IPS-11a (cell line): ENCODE measurements around the gene CXCR2.
"Not testable (repeated sequence)": the region's sequence is repeated elsewhere in the genome, so short reads cannot be mapped to it uniquely, and the experiment has no call there.

Source experiments
- H3K4me3 ChIP-seq: one replicate; pipeline ENCODE4 v1.5.1; 2013; ENCODE audit warnings: low read depth, low read length, control low read depth

The CXCR2 gene

DNA sequence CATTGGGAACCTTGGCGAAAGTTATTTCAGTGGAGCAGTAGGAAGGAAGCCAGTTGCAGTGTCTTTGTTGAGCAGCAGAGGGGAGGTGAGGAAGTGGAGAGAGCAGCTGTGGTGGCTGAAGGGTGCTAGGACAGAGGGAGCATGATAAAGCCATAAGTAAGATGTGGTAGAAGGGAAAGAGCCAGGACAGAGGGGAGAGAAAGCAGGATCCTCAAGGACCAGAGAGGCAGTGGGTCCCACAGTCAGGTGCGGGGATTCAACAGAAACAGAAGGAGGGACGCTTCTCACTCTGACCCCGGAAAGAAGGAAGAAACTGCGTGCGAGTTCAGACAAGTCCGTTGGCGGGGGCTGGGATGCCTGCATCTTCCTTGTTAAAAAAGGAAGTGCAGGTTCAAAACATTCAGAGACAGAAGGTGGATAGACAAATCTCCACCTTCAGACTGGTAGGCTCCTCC lies at the start of gene CXCR2:
Gene CXCR2, plus strand, starts transcription at position 403 of the 455 bp plus-strand sequence. CDS start 8,774 bp downstream, outside the sequence.
- H3K4me3 ChIP-seq: no peak within 1 kb of the TSS

- no peak overlapping the region for H3K4me3 ChIP-seq
Observed at GRCh38 chr2:218077464-218078216, 48.2 kb upstream of the CXCR2 start.

DNA sequence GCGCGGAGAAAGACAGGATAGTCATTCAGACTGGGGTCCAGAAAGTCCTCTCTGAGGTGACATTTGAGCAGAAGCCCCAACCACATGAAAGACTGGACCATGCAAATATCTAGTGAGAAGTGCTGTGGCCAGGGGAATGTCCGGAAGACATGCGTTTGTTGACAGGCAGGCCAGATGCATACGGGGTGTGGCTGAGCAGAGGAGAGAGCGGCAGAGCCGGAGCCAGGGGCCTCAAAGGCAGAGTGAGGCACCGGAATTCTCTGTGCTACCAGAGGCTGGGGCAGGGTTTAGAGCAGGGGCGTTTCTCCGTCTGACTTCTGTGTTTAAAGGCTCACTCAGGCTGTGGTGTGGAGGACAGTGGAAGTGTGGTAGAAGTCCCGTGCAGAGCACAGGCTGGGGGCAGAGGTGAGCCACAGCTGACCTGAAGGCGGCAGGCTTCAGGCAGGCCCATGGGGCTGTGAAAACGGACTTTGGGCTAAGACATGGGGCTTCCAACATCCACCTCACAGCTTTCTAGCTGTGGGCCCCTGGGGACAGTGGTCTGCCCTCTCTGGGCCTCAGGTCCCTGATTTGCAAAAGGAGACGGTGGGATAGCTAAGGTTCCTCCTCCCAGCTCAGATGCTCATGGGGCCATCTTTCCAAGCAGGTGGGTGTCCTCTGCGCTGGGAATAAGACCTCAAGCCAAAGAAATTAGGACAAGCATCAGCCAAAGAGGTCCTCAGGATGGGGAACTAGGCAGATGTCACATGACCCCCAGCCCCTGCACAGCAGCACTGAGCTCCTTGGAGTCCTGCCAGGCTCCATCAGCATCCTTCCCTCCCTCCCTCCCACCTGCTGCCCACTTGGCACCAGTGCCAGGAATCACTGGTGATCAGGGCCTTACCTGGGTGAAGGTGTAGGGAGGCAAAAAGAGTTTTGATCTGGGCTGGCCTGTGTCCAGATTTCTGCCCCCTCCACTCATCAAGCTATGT lies 45.6 kb upstream of the CXCR2 start:
- no peak overlapping the region for H3K4me3 ChIP-seq

DNA sequence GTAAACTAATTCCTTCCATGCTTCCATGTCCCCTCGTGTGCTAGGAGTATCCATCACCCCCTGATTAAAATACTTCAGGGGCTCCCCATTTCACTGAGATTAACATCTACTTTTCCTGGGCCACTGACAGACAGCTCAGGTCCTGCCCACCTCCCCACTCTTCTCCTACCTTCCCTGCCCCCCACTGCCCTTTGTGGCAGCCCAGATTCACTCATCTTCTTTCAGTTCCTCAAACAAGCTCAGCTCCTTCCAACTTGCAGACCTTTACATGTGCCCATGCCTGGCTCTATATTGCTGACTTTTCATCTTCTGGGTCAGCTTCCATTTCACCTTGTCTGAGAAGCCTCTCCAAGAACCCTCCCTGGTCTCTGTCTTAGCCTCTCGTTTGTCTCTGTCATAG lies 44.8 kb upstream of the CXCR2 start:
- H3K4me3 ChIP-seq: no peak overlapping the region

DNA sequence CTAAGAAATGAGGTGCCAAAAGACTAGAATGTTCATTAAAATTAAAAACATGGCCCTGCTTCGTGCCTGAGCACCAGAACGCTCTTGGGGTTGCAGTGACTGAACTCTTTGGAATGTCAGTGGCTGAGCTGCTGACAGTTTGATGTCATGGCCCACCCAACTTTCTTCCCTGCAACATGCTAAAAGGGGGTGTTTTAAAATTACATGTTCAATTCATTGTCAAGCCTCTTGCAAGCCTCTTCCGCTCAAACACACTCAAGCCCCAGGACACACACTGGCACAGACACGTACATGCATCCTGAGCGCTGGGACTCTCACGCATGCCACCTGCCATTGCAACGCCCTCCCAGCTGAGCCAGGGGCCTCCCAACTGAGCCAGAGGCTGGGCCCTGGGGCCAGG lies 44.1 kb upstream of the CXCR2 start:
- H3K4me3 ChIP-seq: no peak overlapping the region

DNA sequence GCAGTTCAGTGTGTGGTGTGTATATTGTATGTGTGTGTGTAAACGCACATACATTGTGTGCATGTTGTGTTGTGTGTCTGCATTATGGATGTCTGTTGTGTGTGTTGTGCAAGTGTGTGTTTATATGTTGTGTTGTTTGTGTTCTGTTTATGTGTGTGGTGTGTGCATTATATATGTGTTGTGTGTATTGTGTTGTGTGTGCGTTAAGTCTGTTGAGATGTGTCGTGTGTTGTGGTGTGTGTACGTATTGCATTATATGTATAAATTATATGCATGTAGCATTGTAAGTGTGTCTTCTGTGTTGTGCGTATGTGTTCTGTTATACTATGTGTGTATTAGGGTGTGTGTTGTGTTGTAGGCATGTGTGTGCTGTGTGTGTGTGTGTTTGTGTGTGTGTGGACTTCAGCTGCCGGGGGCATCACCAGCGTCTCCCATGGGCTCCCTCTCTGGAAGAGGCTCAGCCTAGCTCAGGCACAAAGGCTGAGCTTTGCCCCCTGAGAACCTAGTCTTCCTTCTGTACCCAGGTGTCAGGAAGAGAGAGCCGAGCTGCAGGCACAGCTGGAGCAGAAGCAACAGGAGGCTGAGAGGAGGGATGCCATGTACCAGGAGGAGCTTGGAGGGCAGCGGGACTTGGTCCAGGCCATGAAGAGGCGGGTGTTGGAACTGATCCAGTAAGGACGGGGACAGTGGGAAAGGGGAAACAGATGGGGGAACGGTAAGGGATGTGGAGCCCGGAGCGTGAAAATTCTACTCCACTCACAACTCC lies 43.1 kb upstream of the CXCR2 start:
- H3K4me3 ChIP-seq: no peak overlapping the region

- no peak overlapping the region for H3K4me3 ChIP-seq
Observed at GRCh38 chr2:218083352-218083676, 42.5 kb upstream of the CXCR2 start.

GRCh38 chr2:218086478-218086877 lies 39.4 kb upstream of the CXCR2 start:
- H3K4me3 ChIP-seq: no peak overlapping the region

- H3K4me3 ChIP-seq: no peak overlapping the region
Observed at GRCh38 chr2:218089259-218089658, 36.6 kb upstream of the CXCR2 start.

- no peak overlapping the region for H3K4me3 ChIP-seq
Observed at GRCh38 chr2:218091746-218092145, 34.1 kb upstream of the CXCR2 start.

DNA sequence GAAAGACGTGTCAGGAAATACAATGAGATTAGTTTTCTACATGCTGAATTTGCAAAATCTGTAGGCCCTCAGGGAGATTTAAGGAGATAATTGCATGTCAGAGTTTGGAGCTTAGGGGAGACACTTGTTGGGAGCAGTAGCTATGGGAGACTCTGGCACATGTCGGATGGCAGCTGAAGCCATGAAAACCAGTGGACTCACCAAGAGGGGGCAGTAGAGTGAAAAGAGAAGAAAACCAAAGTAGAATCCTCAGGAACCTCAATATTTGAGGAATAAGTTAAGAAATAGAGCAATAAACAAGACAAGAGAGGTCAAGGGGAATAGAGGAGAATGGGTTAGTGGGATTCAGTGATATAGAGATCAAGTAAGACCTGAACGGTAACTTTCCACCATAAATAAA lies 31.9 kb upstream of the CXCR2 start:
- H3K4me3 ChIP-seq: no peak overlapping the region

DNA sequence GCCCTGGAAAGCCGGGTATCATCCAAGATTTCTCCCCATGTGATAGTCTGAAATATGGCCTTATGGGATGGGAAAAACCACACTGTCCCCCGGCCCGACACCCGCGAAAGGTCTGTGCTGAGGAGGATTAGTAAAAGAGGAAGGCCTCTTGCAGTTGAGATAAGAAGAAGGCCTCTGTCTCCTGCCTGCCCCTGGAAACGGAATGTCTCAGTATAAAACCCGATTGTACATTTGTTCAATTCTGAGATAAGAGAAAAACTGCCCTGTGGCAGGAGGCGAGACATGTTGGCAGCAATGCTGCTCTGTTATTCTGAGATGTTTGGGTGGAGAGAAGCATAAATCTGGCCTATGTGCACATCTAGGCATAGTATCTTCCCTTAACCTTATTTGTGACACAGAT lies 30.0 kb upstream of the CXCR2 start:
- H3K4me3 ChIP-seq: no peak overlapping the region

GRCh38 chr2:218097975-218098374 lies 27.9 kb upstream of the CXCR2 start:
- H3K4me3 ChIP-seq: no peak overlapping the region

GRCh38 chr2:218108834-218109233 lies 17.0 kb upstream of the CXCR2 start:
- H3K4me3 ChIP-seq: not testable (repeated sequence)

- not testable (repeated sequence) for H3K4me3 ChIP-seq
Observed at GRCh38 chr2:218121789-218122188, 4.0 kb upstream of the CXCR2 start.

- H3K4me3 ChIP-seq: not testable (repeated sequence)
Observed at GRCh38 chr2:218122286-218122685, 3.5 kb upstream of the CXCR2 start.

GRCh38 chr2:218123986-218124385 lies 1.8 kb upstream of the CXCR2 start:
- no peak overlapping the region for H3K4me3 ChIP-seq

- no peak overlapping the region for H3K4me3 ChIP-seq
Observed at GRCh38 chr2:218125095-218125494, 733 bp upstream of the CXCR2 start.

- H3K4me3 ChIP-seq: no peak overlapping the region
Observed at GRCh38 chr2:218127929-218128455, 2.2 kb downstream of the CXCR2 start.

- H3K4me3 ChIP-seq: no peak overlapping the region
Observed at GRCh38 chr2:218128781-218129457, 3.1 kb downstream of the CXCR2 start.
